Epidermal melanocyte (primary cell): ENCODE measurements around the gene ERBB4.
"Not testable (repeated sequence)": the region's sequence is repeated elsewhere in the genome, so short reads cannot be mapped to it uniquely, and the experiment has no call there.

Experiments
- DNase-seq: peaks from one replicate; pipeline ENCODE4 v3.0.0; 2011; ENCODE audit warnings: low spot score; ENCODE audit not compliant: insufficient read length

ERBB4 gene

GRCh38 chr2:212227755-212228154, 310.8 kb downstream of the ERBB4 start:
- DNase-seq, result no peak

GRCh38 chr2:212226114-212226513, 312.5 kb downstream of the ERBB4 start:
- DNase-seq, result no peak

DNA sequence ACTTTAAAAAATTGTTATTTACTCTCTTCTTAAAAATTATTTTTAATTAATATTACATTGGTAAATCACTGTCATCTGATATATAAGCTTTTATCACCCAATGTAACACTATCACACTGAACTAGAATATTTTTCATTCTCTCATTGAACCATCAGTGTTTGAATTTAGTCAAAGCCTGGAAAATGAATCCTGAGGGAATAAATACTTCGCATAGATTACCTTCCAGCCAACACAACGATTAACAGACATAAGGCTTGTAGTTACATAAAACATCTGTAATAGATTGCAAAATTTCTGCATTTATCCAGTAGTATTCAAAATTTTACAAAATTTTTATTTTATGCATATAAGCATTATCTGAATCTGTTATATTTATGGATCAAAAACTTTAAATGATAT, 314.9 kb downstream of the ERBB4 start:
- no peak for DNase-seq

DNA sequence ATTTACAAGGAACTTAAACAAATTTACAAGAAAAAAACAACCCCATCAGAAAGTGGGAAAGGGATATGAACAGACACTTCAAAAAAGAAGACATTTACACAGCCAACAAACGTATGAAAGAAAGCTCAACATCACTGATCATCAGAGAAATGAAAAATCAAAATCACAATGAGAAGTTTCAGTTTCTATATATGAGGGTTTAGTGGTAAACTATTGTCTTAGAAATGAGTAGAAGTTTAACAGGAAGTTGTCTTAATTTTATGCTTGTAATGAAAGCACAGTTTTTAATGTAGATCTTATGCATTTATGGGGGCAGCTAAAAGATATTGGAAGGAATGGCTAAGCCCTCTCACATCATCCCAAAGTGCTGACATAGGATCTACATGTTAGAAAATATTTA, 325.4 kb downstream of the ERBB4 start:
- DNase-seq, result no peak

DNA sequence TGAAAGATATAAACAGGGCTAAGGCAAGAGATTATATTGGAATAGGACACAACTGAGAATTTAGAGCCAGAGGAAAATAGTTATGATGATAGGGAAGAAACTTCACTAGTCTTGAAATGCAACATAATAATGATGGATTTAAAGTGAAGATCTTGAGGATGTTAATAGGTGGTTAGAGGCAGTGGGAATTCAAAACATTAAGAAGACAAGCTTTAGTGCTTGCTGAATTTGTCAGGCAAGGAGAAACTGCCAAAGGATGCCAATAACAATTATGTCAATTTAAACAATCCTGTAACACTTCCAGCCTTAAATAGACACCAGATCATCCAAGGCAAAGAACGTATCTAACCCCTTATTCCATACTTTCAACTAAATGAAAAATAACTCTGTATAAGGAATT, 330.1 kb downstream of the ERBB4 start:
- DNase-seq, result no peak

DNA sequence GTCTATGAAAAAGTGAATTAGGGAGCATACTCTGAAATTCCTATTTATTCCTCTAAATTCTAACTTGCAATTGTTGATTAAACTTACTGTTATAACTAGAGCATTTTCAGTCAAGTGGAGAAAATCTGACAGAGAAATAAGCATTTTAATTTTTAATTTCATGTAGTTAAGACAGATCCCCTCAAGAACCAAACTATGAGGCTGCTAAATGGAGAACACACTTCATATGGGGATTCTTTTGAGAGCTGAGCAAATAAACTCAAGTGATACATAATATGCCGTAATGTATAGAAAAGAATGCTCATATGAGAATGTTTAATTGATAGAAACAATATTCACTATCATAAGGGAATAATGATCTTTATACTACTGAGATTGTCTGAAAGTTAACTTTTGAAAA, 340.8 kb downstream of the ERBB4 start:
- DNase-seq, result no peak

DNA sequence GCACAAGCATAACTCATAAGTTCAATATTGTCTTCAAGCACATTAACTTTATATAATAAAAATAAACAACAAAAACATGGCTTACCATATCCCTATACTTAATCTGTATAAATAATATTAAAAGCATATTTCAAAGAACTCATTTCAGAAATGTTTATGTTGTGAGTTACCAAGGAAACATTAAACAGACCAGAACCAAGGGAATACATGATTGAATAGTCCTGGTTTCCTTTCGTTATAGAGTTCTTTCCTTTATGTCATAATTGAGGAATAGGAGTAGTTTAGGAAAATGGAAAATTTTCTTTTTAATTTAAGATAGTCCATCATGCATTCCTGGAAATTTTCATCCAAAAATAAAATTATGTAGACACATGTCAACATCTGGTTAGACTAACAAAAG, 343.0 kb downstream of the ERBB4 start:
- DNase-seq, result no peak

- DNase-seq, result no peak
Measured at GRCh38 chr2:212194396-212194795, 344.2 kb downstream of the ERBB4 start.

GRCh38 chr2:212193803-212194202, 344.8 kb downstream of the ERBB4 start:
- DNase-seq, result no peak

DNA sequence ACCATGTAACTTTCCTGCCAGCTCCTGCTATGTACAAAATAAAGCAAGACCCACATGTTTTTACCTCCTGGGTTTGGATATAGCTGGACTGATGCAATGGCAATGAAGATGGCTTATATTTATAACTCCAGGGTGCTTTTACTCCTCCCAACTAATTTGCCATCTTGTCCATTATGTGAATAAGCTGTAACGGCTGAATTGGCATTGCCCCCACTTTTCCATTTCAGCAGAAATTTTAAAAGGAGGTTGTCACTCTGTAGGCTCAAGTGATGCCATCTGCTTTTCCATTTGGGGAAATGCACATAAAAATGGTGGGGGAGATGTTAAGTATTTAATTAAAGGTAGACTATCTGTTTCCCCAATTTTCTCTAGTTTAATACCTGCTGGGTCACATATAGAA, 345.5 kb downstream of the ERBB4 start:
- no peak for DNase-seq

DNA sequence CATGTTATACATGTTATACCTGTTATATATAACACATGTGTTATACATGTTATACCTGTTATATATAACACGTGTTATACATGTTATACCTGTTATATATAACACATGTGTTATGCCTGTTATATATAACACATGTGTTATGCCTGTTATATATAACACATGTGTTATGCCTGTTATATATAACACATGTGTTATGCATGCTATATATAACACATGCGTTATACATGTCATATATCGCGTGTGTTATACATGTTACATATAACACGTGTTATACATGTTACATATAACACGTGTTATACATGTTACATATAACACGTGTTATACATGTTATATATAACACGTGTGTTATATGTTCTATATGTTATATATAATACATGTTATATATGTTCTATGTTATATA, 347.2 kb downstream of the ERBB4 start:
- DNase-seq, result not testable (repeated sequence)

DNA sequence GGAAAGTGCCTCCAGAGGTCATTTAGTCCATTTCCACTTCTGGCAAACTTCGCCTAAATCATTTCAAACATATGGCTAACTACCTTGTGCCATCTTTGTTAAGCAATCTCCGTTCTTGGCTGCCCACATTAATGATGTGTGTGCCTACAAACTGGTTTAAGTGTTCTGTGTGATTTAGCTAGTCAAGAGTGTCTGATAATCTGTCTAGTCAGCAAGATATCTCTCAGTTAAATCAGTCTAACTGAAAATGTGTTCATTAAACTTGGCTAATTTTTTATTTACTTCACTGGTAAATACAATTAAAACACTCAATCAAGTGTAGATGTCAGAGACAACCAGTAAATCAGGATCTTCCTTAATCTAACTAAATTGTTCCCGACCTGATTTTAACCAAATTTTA, 352.4 kb downstream of the ERBB4 start:
- DNase-seq, result no peak

DNA sequence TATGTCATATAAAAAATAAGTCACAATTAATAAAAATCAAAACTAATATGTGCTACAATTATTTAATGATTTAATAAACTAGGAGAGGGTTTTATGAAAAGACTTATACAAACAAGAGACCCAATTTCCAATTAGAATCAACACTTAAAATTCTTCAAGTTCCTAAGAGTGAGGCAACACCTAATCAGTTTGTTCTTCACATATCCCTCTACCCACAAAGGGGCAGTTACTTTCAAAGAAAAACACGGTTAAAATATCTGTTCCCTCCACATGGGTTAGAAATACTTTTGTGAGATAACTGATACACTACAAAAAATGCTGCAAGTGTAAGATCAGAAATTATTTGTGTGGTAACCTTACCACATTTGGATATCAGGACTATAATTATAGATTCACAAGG, 357.0 kb downstream of the ERBB4 start:
- DNase-seq, result no peak

DNA sequence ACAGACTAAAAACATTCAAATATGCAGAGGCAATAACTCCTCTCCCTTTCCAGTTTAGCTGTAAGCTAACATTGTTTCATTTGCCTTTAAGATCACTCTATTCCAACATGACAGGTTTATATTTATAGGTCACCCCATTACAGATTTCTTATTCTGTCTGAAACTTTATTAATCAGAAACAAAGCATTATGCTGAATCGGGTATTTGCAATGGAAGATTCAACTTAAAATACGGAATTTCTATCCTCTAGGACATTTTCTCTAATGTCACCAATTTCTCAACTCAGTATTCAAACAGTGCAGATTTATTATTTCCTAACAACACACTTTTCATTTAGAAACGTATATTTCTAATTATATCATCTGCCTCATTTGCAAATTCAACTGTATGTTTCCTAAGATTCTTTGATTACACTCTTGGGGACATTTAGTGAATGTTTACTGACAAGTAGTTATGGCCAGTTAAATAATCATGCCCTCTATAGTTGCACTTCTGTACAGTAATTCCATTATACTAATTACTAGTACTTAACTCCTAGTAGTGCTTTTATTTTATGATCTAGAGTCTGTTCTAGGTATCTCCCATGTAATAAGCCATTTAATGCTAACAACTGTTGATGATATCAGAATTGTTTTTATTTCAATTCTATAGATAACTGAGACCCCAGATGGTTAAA, 358.1 kb downstream of the ERBB4 start:
- no peak for DNase-seq

DNA sequence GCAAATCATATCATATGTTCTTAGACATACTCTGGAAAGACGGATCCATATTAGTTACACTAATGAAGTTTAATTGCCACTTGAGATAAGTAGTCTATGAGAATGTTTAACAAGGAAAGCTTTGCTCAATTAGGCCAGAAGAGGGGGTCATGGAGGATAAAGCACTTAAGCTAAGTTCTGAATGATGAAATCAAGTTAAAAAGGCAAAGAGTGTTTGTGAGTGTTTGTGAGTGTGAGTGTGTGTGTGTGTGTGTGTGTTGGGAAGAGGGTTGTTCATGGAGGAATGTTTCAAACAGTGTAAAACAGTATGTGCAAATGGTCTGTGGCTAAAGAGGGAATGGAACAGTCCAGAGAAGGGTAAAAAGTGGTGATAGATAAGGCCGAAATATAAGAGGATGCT, 360.9 kb downstream of the ERBB4 start:
- DNase-seq, result no peak

DNA sequence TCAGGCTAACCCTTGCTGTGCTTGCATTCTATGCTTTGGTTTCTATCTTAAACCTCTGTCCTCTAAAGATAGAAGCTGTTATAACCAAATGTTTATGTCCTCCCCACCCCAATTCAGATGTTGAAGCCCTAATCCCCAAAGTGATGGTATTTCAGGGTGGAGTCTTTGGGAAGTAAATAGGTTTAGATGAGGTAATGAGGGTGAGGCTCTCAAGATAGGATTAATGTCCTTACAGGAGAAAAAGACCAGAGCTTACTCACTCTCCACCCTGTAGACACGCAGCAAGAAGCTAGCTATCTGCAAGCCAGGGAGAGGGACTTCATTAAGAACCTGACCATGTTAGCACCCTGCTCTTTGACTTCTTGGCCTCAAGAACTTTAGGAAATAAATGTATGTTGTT, 362.5 kb downstream of the ERBB4 start:
- DNase-seq, result no peak

DNA sequence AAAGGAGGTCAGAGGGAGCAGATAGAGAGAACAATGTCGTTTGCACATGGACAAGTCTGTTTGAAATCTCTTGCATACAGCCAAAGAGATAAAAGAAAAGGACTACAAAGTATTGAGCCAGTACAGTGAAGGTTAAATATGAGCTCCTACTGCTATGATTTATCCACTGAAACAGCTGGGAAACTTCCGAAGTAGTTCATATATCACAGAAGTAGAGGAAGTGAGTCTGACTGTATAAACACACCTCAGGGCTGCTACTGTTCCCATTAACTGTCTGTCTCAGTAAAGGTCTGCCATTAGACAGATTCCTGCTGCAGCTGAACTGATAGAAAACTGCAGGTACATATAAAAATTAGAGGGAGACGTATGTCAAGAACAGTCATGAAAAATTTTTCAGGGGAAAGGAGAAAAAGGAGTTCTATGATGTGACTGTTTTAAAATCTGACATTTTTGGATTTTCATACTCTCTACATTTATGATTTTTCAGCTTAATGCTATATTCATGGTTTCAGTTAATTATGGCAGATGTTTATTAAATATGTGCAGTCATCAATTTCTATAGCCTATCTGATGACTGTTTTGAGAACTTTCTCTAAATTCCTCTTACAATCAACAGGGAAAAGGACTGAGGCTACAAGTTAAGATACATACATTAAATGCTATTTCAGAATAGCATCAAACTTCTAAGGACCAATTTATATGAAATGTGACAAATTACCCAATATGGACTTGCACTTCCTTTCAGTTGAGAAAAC, 364.7 kb downstream of the ERBB4 start:
- DNase-seq, result no peak

GRCh38 chr2:212173331-212173730, 365.3 kb downstream of the ERBB4 start:
- DNase-seq, result no peak

GRCh38 chr2:212170382-212170781, 368.2 kb downstream of the ERBB4 start:
- no peak for DNase-seq

- DNase-seq, result no peak
Measured at GRCh38 chr2:212158081-212158480, 380.5 kb downstream of the ERBB4 start.

- no peak for DNase-seq
Measured at GRCh38 chr2:212157012-212157411, 381.6 kb downstream of the ERBB4 start.

DNA sequence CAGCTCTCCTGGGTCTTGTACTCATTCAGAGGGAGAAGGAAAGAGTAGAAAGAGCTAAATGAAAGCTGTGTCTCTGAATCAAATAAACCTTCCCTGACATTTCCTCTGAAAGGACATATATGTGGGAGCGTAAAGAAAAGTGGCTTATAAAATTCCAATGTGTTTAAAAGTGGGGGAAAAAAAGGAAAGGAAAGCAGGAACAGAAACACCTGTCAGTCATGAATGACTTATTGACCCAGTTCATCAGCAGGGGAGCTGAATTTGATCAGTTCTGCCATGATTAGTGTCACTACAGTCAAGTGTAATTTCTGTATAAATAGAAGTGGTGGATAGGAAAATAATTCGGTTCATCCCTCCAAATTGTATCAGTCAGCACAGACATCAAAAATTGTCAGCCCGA, 382.5 kb downstream of the ERBB4 start:
- DNase-seq, result no peak

DNA sequence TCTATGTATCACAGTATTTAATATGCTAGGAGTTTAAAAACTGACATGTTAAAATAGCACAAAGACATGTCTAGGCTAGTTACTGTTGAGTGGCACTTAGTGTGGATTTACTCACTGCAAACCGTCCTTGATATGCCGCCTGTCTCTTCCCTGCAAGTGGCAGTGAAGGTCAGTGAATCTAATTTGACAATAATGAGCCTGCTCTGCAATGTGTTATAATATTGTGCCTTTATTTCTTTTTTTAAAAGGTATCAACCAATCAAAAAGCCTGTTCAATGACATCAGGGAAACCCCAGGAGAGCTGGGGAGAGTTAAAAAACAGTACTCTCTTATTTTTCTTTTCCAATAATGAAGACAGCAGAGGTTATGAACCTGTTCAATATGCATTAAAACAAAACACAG, 384.1 kb downstream of the ERBB4 start:
- DNase-seq, result no peak
